GM23338 (cell line): ENCODE data around the gene HERPUD1. TPM values are rescaled to one million over a fixed set of nuclear protein-coding genes. Genes with fewer than 3 reads are reported as not detected.

ENCODE experiments used
- ATAC-seq: fragments of 200-7000 bp; cut with Tn5 transposase; 3 replicates; pipeline ENCODE4 v1.9.1; 2020
- DNase-seq: peaks from one replicate; pipeline ENCODE4 v3.0.0-alpha.2; 2015; ENCODE audit warnings: low spot score
- H2AFZ ChIP-seq: fragments of 200-600 bp; sonication (generic); 2 replicates; pipeline ENCODE4 v1.8.0; 2016; ENCODE audit warnings: antibody characterized with exemption, mild to moderate bottlenecking, moderate library complexity
- H3F3A ChIP-seq: fragments of 200-600 bp; sonication (generic); replicated peaks from 2 replicates; pipeline ENCODE4 v1.8.0; 2017; ENCODE audit warnings: antibody characterized with exemption, mixed run types, low read depth
- H3K27ac ChIP-seq: fragments of 200-600 bp; sonication (generic); 2 replicates; pipeline ENCODE4 v1.6.1; 2016; ENCODE audit warnings: low read depth
- H3K27me3 ChIP-seq: fragments of 200-600 bp; sonication (generic); 2 replicates; pipeline ENCODE4 v1.8.0; 2016; ENCODE audit warnings: mild to moderate bottlenecking, mixed run types, moderate library complexity; ENCODE audit not compliant: insufficient read depth
- H3K36me3 ChIP-seq: fragments of 200-600 bp; sonication (generic); 2 replicates; pipeline ENCODE4 v1.8.0; 2016; ENCODE audit warnings: mild to moderate bottlenecking; ENCODE audit not compliant: insufficient read depth
- H3K4me1 ChIP-seq: fragments of 200-600 bp; sonication (generic); 2 replicates; pipeline ENCODE4 v1.8.0; 2016; ENCODE audit warnings: mild to moderate bottlenecking, moderate library complexity; ENCODE audit not compliant: insufficient read depth
- H3K4me2 ChIP-seq: fragments of 200-600 bp; sonication (generic); 2 replicates; pipeline ENCODE4 v1.7.1; 2017; ENCODE audit warnings: mixed run types
- H3K4me3 ChIP-seq: fragments of 200-600 bp; sonication (generic); 2 replicates; pipeline ENCODE4 v1.6.1; 2016; ENCODE audit warnings: mixed run types
- H3K79me2 ChIP-seq: fragments of 200-600 bp; sonication (generic); replicated peaks from 2 replicates; pipeline ENCODE4 v1.8.0; 2017; ENCODE audit warnings: mild to moderate bottlenecking; ENCODE audit not compliant: insufficient read depth
- H3K9me2 ChIP-seq: fragments of 200-600 bp; sonication (generic); 2 replicates; pipeline ENCODE4 v1.8.0; 2017; ENCODE audit not compliant: insufficient read depth
- H4K20me1 ChIP-seq: fragments of 200-600 bp; sonication (generic); replicated peaks from 2 replicates; pipeline ENCODE4 v1.8.0; 2017; ENCODE audit warnings: mild to moderate bottlenecking; ENCODE audit not compliant: insufficient read depth
- H3K27ac Mint-ChIP-seq: 2 replicates; pipeline ENCODE4 v1.8.0; 2020; ENCODE audit warnings: inconsistent platforms, mild to moderate bottlenecking, moderate library complexity, mixed read lengths
- H3K27me3 Mint-ChIP-seq: 3 replicates; pipeline ENCODE4 v1.8.0; 2022; ENCODE audit warnings: low read depth, mild to moderate bottlenecking, moderate library complexity, mixed read lengths, inconsistent platforms; ENCODE audit not compliant: insufficient read depth, poor library complexity
- H3K36me3 Mint-ChIP-seq: 3 replicates; pipeline ENCODE4 v1.8.0; 2021; ENCODE audit warnings: low read depth, mild to moderate bottlenecking, inconsistent platforms, moderate library complexity, mixed read lengths
- H3K4me1 Mint-ChIP-seq: 3 replicates; pipeline ENCODE4 v1.8.0; 2020; ENCODE audit warnings: mild to moderate bottlenecking, inconsistent platforms, mixed read lengths
- H3K4me3 Mint-ChIP-seq: 3 replicates; pipeline ENCODE4 v1.8.0; 2021; ENCODE audit warnings: moderate library complexity, mild to moderate bottlenecking, inconsistent platforms, mixed read lengths
- H3K9me3 Mint-ChIP-seq: 3 replicates; pipeline ENCODE4 v1.8.0; 2020; ENCODE audit warnings: moderate library complexity, mild to moderate bottlenecking, inconsistent platforms, mixed read lengths
- CREB1 ChIP-seq: fragments of 250-450 bp; sonication (Bioruptor Pico); IDR thresholded peaks from 2 replicates; pipeline ENCODE4 v1.5.0; 2020; ENCODE audit warnings: low read depth, mild to moderate bottlenecking, moderate library complexity
- CTCF ChIP-seq, 2 experiments: fragments of 200-600 bp in 1 of 2; sonication (generic) in 1 of 2; conservative IDR thresholded peaks; 2 replicates each; pipeline versions ENCODE4 v1.5.1 to v1.6.1; 2016 to 2017; ENCODE audit warnings: antibody characterized with exemption in 2 of 2, low read depth in 2 of 2, mild to moderate bottlenecking in 2 of 2, moderate library complexity in 1 of 2
- ETS1 ChIP-seq: IDR thresholded peaks from 2 replicates; pipeline ENCODE4 v1.6.1; 2016; ENCODE audit warnings: antibody characterized with exemption
- EZH2 ChIP-seq: fragments of 200-600 bp; sonication (generic); IDR thresholded peaks from one replicate; pipeline ENCODE4 v1.8.0; 2017; ENCODE audit warnings: antibody characterized with exemption, mild to moderate bottlenecking, low read depth; ENCODE audit not compliant: unreplicated experiment
- EZH2phosphoT487 ChIP-seq: fragments of 200-600 bp; sonication (generic); IDR thresholded peaks from one replicate; pipeline ENCODE4 v1.8.1; 2018; ENCODE audit warnings: antibody characterized with exemption; ENCODE audit not compliant: unreplicated experiment
- NANOG ChIP-seq: IDR thresholded peaks from 2 replicates; pipeline ENCODE4 v1.6.1; 2016; ENCODE audit warnings: antibody characterized with exemption, borderline replicate concordance
- REST ChIP-seq: IDR thresholded peaks from one replicate; pipeline ENCODE4 v1.6.1; 2018; ENCODE audit warnings: antibody characterized with exemption; ENCODE audit not compliant: unreplicated experiment
- ZNF331 ChIP-seq: fragments of 250-450 bp; sonication (Bioruptor Pico); IDR thresholded peaks from 2 replicates; pipeline ENCODE4 v1.5.0; 2020; ENCODE audit warnings: low read depth, mild to moderate bottlenecking, moderate library complexity
- ZNF462 ChIP-seq: fragments of 250-450 bp; sonication (Bioruptor Pico); IDR thresholded peaks from 2 replicates; pipeline ENCODE4 v1.5.0; 2020; ENCODE audit warnings: mild to moderate bottlenecking, moderate library complexity
- polyA plus RNA-seq: library from polyadenylated mRNA; unstranded; fragments of >200 nt; fragmentation: Nextera tagmentation; extraction: Ambion mirVana; gene quantifications from 2 replicates; pipeline ENCODE4 v1.2.1, GENCODE V29; 2016
- total RNA-seq: library from RNA; depleted of rRNA; stranded (reverse); fragments of >200 nt; shearing (Covaris generic); gene quantifications from 2 replicates; pipeline ENCODE4 v1.2.3, GENCODE V29; 2014

The HERPUD1 gene
- total and polyA plus RNA-seq, 2 experiments from 2014 or later: 41.1 to 44.1 TPM

- no peaks in the 10 kb centered on the region for H3K79me2 ChIP-seq
- Mint-ChIP-seq H3K4me3 (no peak overlapping the region), H3K36me3 (no peaks in the 10 kb centered on the region), H3K27me3 (peaks cover 10% of the 10 kb centered on the region), H3K9me3 (0 out of 3 replicates have a peak, but pooled peaks cover 2% of the 10 kb centered on the region), H3K27ac (no peak overlapping the region), H3K4me1 (no peaks in the 10 kb centered on the region)
- H2AFZ ChIP-seq: no peak overlapping the region
- no peaks in the 10 kb centered on the region for H3F3A ChIP-seq
- no peaks in the 10 kb centered on the region for H3K36me3 ChIP-seq
- no peak overlapping the region for H3K4me2 ChIP-seq
- no peaks in the 10 kb centered on the region for H3K4me1 ChIP-seq
- no peaks in the 10 kb centered on the region for H3K9me2 ChIP-seq
- DNase-seq (no peak), ATAC-seq (no peak)
- H3K27ac ChIP-seq: no peak overlapping the region
- H4K20me1 ChIP-seq: no peaks in the 10 kb centered on the region
- no peak overlapping the region for H3K4me3 ChIP-seq
- H3K27me3 ChIP-seq: no peaks in the 10 kb centered on the region
- TF ChIP-seq ZNF462 (CRISPR knock-in tag): no peak
- no peak for TF ChIP-seq NANOG
- no peak for TF ChIP-seq REST
- no peak for TF ChIP-seq CTCF (conservative IDR thresholded peaks at IDR 0.05; ENCODE audit: low read depth in 2 of 2)
- no peak for TF ChIP-seq CREB1 (CRISPR knock-in tag)
- TF ChIP-seq EZH2: no peak
- no peak for TF ChIP-seq ETS1
- no peak for TF ChIP-seq ZNF331 (CRISPR knock-in tag)
- TF ChIP-seq EZH2phosphoT487: no peak
Measured at GRCh38 chr16:56972403-56973293, 40.7 kb downstream of the HERPUD1 start.
